IMR-90 (cell line): ENCODE results near the gene CDKAL1. TPM values are rescaled to one million over a fixed set of nuclear protein-coding genes. Genes with fewer than 3 reads are reported as not detected.

Source experiments
- ATAC-seq: fragments of 200-7000 bp; cut with Tn5 transposase; 2 replicates; pipeline ENCODE4 v1.9.1; 2020; ENCODE audit warnings: low read depth, mild to moderate bottlenecking, moderate library complexity
- BruUV-seq: library from RNA; stranded (reverse); fragments of 400-500 nt; replicated peaks from 2 replicates; lab custom pipeline; 2021; lab: Mats Ljungman, UMichigan
- CTCF ChIA-PET: fragments of 300-600 bp; formaldehyde crosslinking; extraction: SDS; loops from one replicate; lab custom pipeline; 2021; ENCODE audit warnings: antibody characterized with exemption; lab: Yijun Ruan, JAX
- POLR2A ChIA-PET: fragments of 300-600 bp; sonication (Branson Sonifier 250); formaldehyde crosslinking; loops from one replicate; lab custom pipeline; 2022; ENCODE audit warnings: antibody characterized with exemption; ENCODE audit not compliant: unreplicated experiment; lab: Charles Lee
- DNase-seq: peaks from one replicate; pipeline ENCODE4 v3.0.0; 2013
- H2AFZ ChIP-seq: replicated peaks from 2 replicates; pipeline ENCODE3; 2013; ENCODE audit warnings: low read length, mild to moderate bottlenecking; ENCODE audit not compliant: poor library complexity
- H2AK5ac ChIP-seq: 2 replicates; pipeline ENCODE4 v1.6.1; 2013; ENCODE audit warnings: low read depth, low read length, inconsistent platforms
- H2AK9ac ChIP-seq: replicated peaks from 2 replicates; pipeline ENCODE3; 2013; ENCODE audit warnings: mild to moderate bottlenecking, low read depth, low read length, moderate library complexity; ENCODE audit not compliant: poor library complexity
- H2BK120ac ChIP-seq: 2 replicates; pipeline ENCODE4 v1.6.1; 2013; ENCODE audit warnings: low read depth, low read length, inconsistent platforms
- H2BK15ac ChIP-seq: 3 replicates; pipeline ENCODE4 v1.6.1; 2013; ENCODE audit warnings: low read depth, low read length, inconsistent platforms
- H2BK20ac ChIP-seq: 2 replicates; pipeline ENCODE4 v1.6.1; 2013; ENCODE audit warnings: low read depth, mild to moderate bottlenecking, inconsistent platforms, low read length, moderate library complexity
- H2BK5ac ChIP-seq: 2 replicates; pipeline ENCODE4 v1.6.1; 2013; ENCODE audit warnings: mild to moderate bottlenecking, low read depth, low read length, inconsistent platforms; ENCODE audit not compliant: poor library complexity, severe bottlenecking
- H3K14ac ChIP-seq: replicated peaks from 2 replicates; pipeline ENCODE4 v1.6.1; 2013; ENCODE audit warnings: low read depth, low read length, inconsistent platforms
- H3K18ac ChIP-seq: 2 replicates; pipeline ENCODE4 v1.6.1; 2013; ENCODE audit warnings: low read depth, low read length, control low read depth
- H3K23ac ChIP-seq: 2 replicates; pipeline ENCODE4 v1.6.1; 2013; ENCODE audit warnings: low read depth, low read length, inconsistent platforms
- H3K27ac ChIP-seq: 2 replicates; pipeline ENCODE4 v1.5.1; 2013; ENCODE audit warnings: mild to moderate bottlenecking, control low read depth, low read length; ENCODE audit not compliant: insufficient read depth
- H3K27me3 ChIP-seq: 2 replicates; pipeline ENCODE4 v1.6.1; 2013; ENCODE audit warnings: low read length; ENCODE audit not compliant: control insufficient read depth, insufficient read depth
- H3K36me3 ChIP-seq: 2 replicates; pipeline ENCODE4 v1.6.1; 2013; ENCODE audit warnings: low read length, mixed read lengths; ENCODE audit not compliant: control insufficient read depth, insufficient read depth
- H3K4ac ChIP-seq: 2 replicates; pipeline ENCODE4 v1.6.1; 2013; ENCODE audit warnings: low read depth, low read length, inconsistent platforms
- H3K4me1 ChIP-seq: 2 replicates; pipeline ENCODE4 v1.6.1; 2013; ENCODE audit warnings: low read length, mixed read lengths; ENCODE audit not compliant: control insufficient read depth, insufficient read depth
- H3K4me2 ChIP-seq: 2 replicates; pipeline ENCODE4 v1.6.1; 2013; ENCODE audit warnings: low read depth, mild to moderate bottlenecking, control low read depth, low read length, moderate library complexity
- H3K4me3 ChIP-seq: 2 replicates; pipeline ENCODE4 v1.5.1; 2013; ENCODE audit warnings: low read depth, mild to moderate bottlenecking, control low read depth, low read length, moderate library complexity; ENCODE audit not compliant: insufficient read depth
- H3K56ac ChIP-seq: 2 replicates; pipeline ENCODE4 v1.6.1; 2013; ENCODE audit warnings: low read length, inconsistent platforms; ENCODE audit not compliant: insufficient read depth; ENCODE audit errors: extremely low read depth
- H3K79me1 ChIP-seq, 2 experiments: 2 replicates each; pipeline ENCODE4 v1.6.1; 2013; ENCODE audit warnings: low read length in 2 of 2, inconsistent platforms in 1 of 2, low read depth in 1 of 2
- H3K9ac ChIP-seq: 2 replicates; pipeline ENCODE4 v1.6.1; 2013; ENCODE audit warnings: low read depth, low read length, control low read depth
- H3K9me1 ChIP-seq: 2 replicates; pipeline ENCODE4 v1.6.1; 2013; ENCODE audit warnings: low read length, inconsistent platforms; ENCODE audit not compliant: insufficient read depth
- H3K9me3 ChIP-seq: 2 replicates; pipeline ENCODE4 v1.6.1; 2013; ENCODE audit warnings: low read length; ENCODE audit not compliant: control insufficient read depth, insufficient read depth
- H4K20me1 ChIP-seq: 2 replicates; pipeline ENCODE4 v1.6.1; 2013; ENCODE audit warnings: low read length, inconsistent platforms; ENCODE audit not compliant: insufficient read depth
- H4K5ac ChIP-seq: 2 replicates; pipeline ENCODE4 v1.6.1; 2013; ENCODE audit warnings: mild to moderate bottlenecking, low read depth, low read length, control low read depth
- H4K8ac ChIP-seq, 2 experiments: 2 replicates each; pipeline ENCODE4 v1.6.1; 2013; ENCODE audit warnings: low read depth in 2 of 2, low read length in 2 of 2, control low read depth in 1 of 2, inconsistent platforms in 1 of 2
- H4K91ac ChIP-seq: 2 replicates; pipeline ENCODE4 v1.6.1; 2013; ENCODE audit warnings: low read depth, low read length, inconsistent platforms; ENCODE audit not compliant: insufficient read depth
- BHLHE40 ChIP-seq: fragments of 150-350 bp; IDR thresholded peaks from 2 replicates; pipeline ENCODE4 v1.6.1; 2016; ENCODE audit warnings: mild to moderate bottlenecking, low read depth, low read length
- CEBPB ChIP-seq: IDR thresholded peaks from 2 replicates; pipeline ENCODE4 v1.6.1; 2012; ENCODE audit warnings: low read depth, low read length, improper control_type of control experiment
- CTCF ChIP-seq: conservative IDR thresholded peaks from 2 replicates; pipeline ENCODE4 v1.5.1; 2012; ENCODE audit warnings: mild to moderate bottlenecking, low read depth, low read length, improper control_type of control experiment
- FOS ChIP-seq: fragments of 150-350 bp; IDR thresholded peaks from 2 replicates; pipeline ENCODE4 v1.6.1; 2016; ENCODE audit warnings: low read depth, low read length
- MXI1 ChIP-seq: IDR thresholded peaks from 2 replicates; pipeline ENCODE4 v1.6.1; 2012; ENCODE audit warnings: low read depth, mild to moderate bottlenecking, low read length, moderate library complexity, borderline replicate concordance
- NFE2L2 ChIP-seq: fragments of 150-350 bp; IDR thresholded peaks from 2 replicates; pipeline ENCODE4 v1.6.1; 2016; ENCODE audit warnings: low read depth, mild to moderate bottlenecking, low read length
- RFX5 ChIP-seq: IDR thresholded peaks from 2 replicates; pipeline ENCODE4 v1.8.0; 2012; ENCODE audit warnings: low read depth, mild to moderate bottlenecking, low read length, moderate library complexity
- SMC3 ChIP-seq: fragments of 150-350 bp; IDR thresholded peaks from 2 replicates; pipeline ENCODE4 v1.6.1; 2016; ENCODE audit warnings: low read depth, mild to moderate bottlenecking, antibody characterized with exemption, low read length, moderate library complexity
- USF2 ChIP-seq: fragments of 150-350 bp; IDR thresholded peaks from 2 replicates; pipeline ENCODE4 v1.6.1; 2017; ENCODE audit warnings: mild to moderate bottlenecking, antibody characterized with exemption, low read length, low read depth
- whole genome bisulfite sequencing, 2 experiments: methylation state at CpG; one replicate each; pipeline versions ENCODE4 v1.1.5 to v1.1.7; 2013; ENCODE audit warnings: missing lambda C conversion rate in 2 of 2; ENCODE audit not compliant: insufficient read length in 1 of 2; ENCODE audit errors: extremely low coverage in 2 of 2; 5-methylcytosine and 5-hydroxymethylcytosine counted together
- dilution Hi-C: fragments of 300-500 bp; cut with HindIII; formaldehyde crosslinking; loops from one replicate; pipeline ENCODE4 v1.14.3; 2018; ENCODE audit warnings: low sequenced_read_pairs; ENCODE audit not compliant: unreplicated experiment
- in situ Hi-C: fragments of 300-500 bp; cut with MboI; formaldehyde crosslinking; loops from 3 replicates; pipeline ENCODE4 v1.14.3; 2019; ENCODE audit warnings: low sequenced_read_pairs, inconsistent platforms, mixed read lengths
- intact Hi-C: fragments of 100-400 bp; cut with micrococcal nuclease; formaldehyde crosslinking; loops from 2 replicates; pipeline ENCODE4 v1.10.0; 2022
- polyA plus RNA-seq, 3 experiments: library from polyadenylated mRNA; depleted of rRNA; stranded (reverse); fragments of >200 nt; gene quantifications; 2 replicates each; pipeline ENCODE4 v1.2.3, GENCODE V29; 2012; ENCODE audit warnings: low replicate concordance in 1 of 3
- total RNA-seq: library from RNA; depleted of rRNA; stranded (reverse); fragments of >200 nt; gene quantifications from 2 replicates; pipeline ENCODE4 v1.2.3, GENCODE V29; 2012

Gene CDKAL1
- total and polyA plus RNA-seq, 2 of the 4 experiments (the other 2 are of a cell fraction): 3.7 to 13.1 TPM

- no peak for TF ChIP-seq BHLHE40
Observed at GRCh38 chr6:20652299-20653084, 118.2 kb downstream of the CDKAL1 start (continued).

GRCh38 chr6:20653085-20653479 lies 118.8 kb downstream of the CDKAL1 start:
- H2AK5ac ChIP-seq: no peak overlapping the region
- H4K8ac ChIP-seq: no peak overlapping the region; a peak in 1 of 4 replicates
- H3K27me3 ChIP-seq: no peaks in the 10 kb centered on the region
- CTCF ChIA-PET: no interaction called here
- no peak overlapping the region for H2BK5ac ChIP-seq
- no peak overlapping the region for H3K4ac ChIP-seq
- ATAC-seq: no peak
- no peak overlapping the region for H3K4me3 ChIP-seq
- H2BK120ac ChIP-seq: no peak overlapping the region
- H3K9ac ChIP-seq: no peak overlapping the region
- H3K23ac ChIP-seq: no peak overlapping the region
- 93% methylated on average over 3 of the region's 4 CpGs; no CpG with 5 or more reads in 1 of the 2 experiments for WGBS, 2 experiments
- peaks cover 6 to 20% of the 10 kb centered on the region in 2 experiments for H3K79me1 ChIP-seq
- no peaks in the 10 kb centered on the region for H3K36me3 ChIP-seq
- H3K9me1 ChIP-seq: peaks cover 3% of the 10 kb centered on the region
- H3K27ac ChIP-seq: no peak overlapping the region
- H4K20me1 ChIP-seq: no peaks in the 10 kb centered on the region
- no peaks in the 10 kb centered on the region for H3K9me3 ChIP-seq
- H4K5ac ChIP-seq: no peak overlapping the region
- dilution Hi-C loops (no loop called here), in situ Hi-C loops (no loop called here), intact Hi-C loops (no loop called here)
- POLR2A ChIA-PET: no interaction called here
- no peak overlapping the region for H2BK20ac ChIP-seq
- 0 out of 2 replicates have a peak overlapping the region, but pooled peaks have one; percentile 29 for H3K14ac ChIP-seq
- peaks cover 6% of the 10 kb centered on the region; the same call in 1 of the 2 replicates for H3K4me1 ChIP-seq
- no peak overlapping the region for H3K18ac ChIP-seq
- H3K4me2 ChIP-seq: no peak overlapping the region
- DNase-seq: no peak
- no peak for TF ChIP-seq USF2
- no peak for TF ChIP-seq NFE2L2
- TF ChIP-seq RFX5: no peak
- TF ChIP-seq SMC3: no peak
- no peak for TF ChIP-seq CEBPB
- no peak for TF ChIP-seq MXI1
- TF ChIP-seq BHLHE40: no peak
- TF ChIP-seq CTCF: no peak
- TF ChIP-seq FOS: no peak
- no peak overlapping the region for H2AK9ac ChIP-seq
- H4K91ac ChIP-seq: no peak overlapping the region
- no peak overlapping the region for H3K56ac ChIP-seq
- H2AFZ ChIP-seq: no peak overlapping the region
- no peak overlapping the region for H2BK15ac ChIP-seq
- no TSS peak for BruUV-seq
